Panc1 (cell line): ENCODE results near the gene JAK2.

Experiments used
- CTCF ChIP-seq: fragments of 450-650 bp; IDR thresholded peaks from 2 replicates; pipeline ENCODE4 v1.5.1; 2017; ENCODE audit warnings: mild to moderate bottlenecking
- POLR2AphosphoS5 ChIP-seq: IDR thresholded peaks from 2 replicates; pipeline ENCODE4 v1.6.1; 2012; ENCODE audit warnings: mild to moderate bottlenecking, low read depth, low read length, moderate library complexity

DNA sequence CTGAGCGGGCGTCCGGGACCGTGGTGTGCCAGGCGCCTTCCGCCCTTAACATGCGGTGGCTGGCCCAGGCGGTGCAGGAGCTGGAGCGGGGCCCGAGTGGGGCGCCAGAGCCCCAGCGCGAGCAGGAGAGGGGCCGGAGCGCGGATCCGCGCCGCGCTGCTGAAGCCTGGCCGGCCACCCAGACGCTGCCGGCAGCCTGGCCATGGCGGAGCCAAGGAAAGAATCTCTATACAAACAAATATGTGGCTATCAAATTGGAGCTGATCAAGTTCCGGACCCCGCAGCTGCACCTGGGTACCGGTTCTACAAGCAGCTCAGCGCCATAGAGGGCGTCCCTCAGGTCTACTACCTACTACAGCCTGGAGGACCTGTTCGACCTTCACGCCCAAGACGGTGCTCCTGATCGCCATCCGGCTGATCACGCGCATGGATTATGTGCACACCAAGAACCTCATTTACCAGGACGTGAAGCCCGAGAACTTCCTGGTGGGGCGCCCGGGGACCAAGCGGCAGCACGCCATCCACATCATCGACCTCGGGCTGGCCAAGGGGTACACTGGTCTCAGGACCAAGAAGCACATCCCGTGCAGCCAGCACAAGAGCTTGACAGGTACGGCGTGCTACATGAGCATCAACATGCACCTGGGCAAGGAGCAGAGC, 55.8 kb downstream of the JAK2 start:
- TF ChIP-seq CTCF (no peak), POLR2AphosphoS5 (no peak)
